ENCODE data around the gene SH3D19. TPM values are rescaled to one million over a fixed set of nuclear protein-coding genes. Genes with fewer than 3 reads are reported as not detected.
"Not testable (repeated sequence)": the region's sequence is repeated elsewhere in the genome, so short reads cannot be mapped to it uniquely, and the experiment has no call there.

The SH3D19 gene
- total RNA-seq, 1 donor from 2014 or later, result 66.5 TPM

DNA sequence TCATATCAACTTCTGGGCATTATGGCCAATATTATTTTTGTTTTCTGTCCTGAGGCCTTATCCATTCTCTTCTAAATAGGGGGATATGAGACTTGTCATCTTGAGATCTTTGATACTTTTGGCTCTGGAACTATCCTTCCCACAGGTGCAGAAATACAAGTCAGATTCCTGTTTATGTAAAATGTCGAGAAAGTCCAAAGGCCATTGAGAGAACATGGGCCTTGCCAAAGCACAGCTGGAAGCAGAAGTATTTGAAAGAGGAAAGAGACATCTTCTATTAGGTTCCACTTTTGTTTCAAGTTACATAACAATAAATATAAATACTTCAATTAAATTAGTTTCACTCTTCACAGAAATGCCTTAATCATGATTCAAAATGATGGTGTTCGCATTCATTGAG is 69.3 kb downstream of the SH3D19 start:
- Mint-ChIP-seq H3K27ac (ENCODE audit: unreplicated experiment) (no peak overlapping the region), H3K9me3 (ENCODE audit: unreplicated experiment) (peaks cover 1% of the 10 kb centered on the region), H3K4me1 (ENCODE audit: low read depth, unreplicated experiment) (peaks cover 3% of the 10 kb centered on the region), H3K36me3 (ENCODE audit: low read depth, unreplicated experiment) (peaks cover 9% of the 10 kb centered on the region), H3K4me3 (ENCODE audit: unreplicated experiment) (no peak overlapping the region), H3K27me3 (ENCODE audit: low read depth, unreplicated experiment) (no peaks in the 10 kb centered on the region)
- TF ChIP-seq, protein P1, sequence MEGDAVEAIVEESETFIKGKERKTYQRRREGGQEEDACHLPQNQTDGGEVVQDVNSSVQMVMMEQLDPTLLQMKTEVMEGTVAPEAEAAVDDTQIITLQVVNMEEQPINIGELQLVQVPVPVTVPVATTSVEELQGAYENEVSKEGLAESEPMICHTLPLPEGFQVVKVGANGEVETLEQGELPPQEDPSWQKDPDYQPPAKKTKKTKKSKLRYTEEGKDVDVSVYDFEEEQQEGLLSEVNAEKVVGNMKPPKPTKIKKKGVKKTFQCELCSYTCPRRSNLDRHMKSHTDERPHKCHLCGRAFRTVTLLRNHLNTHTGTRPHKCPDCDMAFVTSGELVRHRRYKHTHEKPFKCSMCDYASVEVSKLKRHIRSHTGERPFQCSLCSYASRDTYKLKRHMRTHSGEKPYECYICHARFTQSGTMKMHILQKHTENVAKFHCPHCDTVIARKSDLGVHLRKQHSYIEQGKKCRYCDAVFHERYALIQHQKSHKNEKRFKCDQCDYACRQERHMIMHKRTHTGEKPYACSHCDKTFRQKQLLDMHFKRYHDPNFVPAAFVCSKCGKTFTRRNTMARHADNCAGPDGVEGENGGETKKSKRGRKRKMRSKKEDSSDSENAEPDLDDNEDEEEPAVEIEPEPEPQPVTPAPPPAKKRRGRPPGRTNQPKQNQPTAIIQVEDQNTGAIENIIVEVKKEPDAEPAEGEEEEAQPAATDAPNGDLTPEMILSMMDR (IDR thresholded peaks at IDR 0.05; ENCODE audit: insufficient read depth, low read depth, low read length), result no peak
- TF ChIP-seq EZH2 (IDR thresholded peaks at IDR 0.05; ENCODE audit: insufficient read depth, low read length), result no peak
- no peaks in the 10 kb centered on the region for H3K27me3 ChIP-seq (ENCODE audit: insufficient read depth, low read length)
- peaks cover 3% of the 10 kb centered on the region for H3K79me2 ChIP-seq (ENCODE audit: insufficient read depth, low read length)
- H3K9ac ChIP-seq (ENCODE audit: low read length), result no peak overlapping the region
- H4K20me1 ChIP-seq (ENCODE audit: insufficient read depth, low read length), result no peaks in the 10 kb centered on the region
- no peak overlapping the region for H3K4me2 ChIP-seq (ENCODE audit: low read length)
- H3K36me3 ChIP-seq (ENCODE audit: insufficient read depth, low read length), result no peaks in the 10 kb centered on the region
- no peaks in the 10 kb centered on the region for H3K4me1 ChIP-seq (ENCODE audit: insufficient read depth, low read length)
- DNase-seq (ENCODE audit: low read depth) (no peak), FAIRE-seq (no peak)
- no peak overlapping the region for H3K27ac ChIP-seq (ENCODE audit: low read depth, low read length)
- H3K4me3 ChIP-seq (ENCODE audit: insufficient read depth, low read depth, low read length), result no peak overlapping the region
- no peaks in the 10 kb centered on the region for H3K9me3 ChIP-seq (ENCODE audit: insufficient read depth, low read depth, low read length)
- no peak overlapping the region for H2AFZ ChIP-seq (ENCODE audit: low read depth, low read length)

DNA sequence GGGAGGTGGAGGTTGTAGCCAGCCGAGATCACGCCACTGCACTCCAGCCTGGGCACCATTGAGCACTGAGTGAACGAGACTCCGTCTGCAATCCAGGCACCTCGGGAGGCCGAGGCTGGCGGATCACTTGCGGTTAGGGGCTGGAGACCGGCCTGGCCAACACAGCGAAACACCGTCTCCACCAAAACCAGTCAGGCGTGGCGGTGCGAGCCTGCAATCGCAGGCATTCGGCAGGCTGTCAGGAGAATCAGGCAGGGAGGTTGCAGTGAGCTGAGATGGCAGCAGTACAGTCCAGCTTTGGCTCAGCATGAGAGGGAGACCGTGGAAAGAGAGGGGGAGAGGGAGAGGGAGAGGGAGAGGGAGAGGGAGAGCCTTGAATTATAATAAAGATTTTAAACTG is 69.7 kb downstream of the SH3D19 start:
- not testable (repeated sequence) for H3K27ac ChIP-seq (ENCODE audit: low read depth, low read length); H3K27me3 Mint-ChIP-seq (ENCODE audit: low read depth, unreplicated experiment); H3K79me2 ChIP-seq (ENCODE audit: insufficient read depth, low read length); H2AFZ ChIP-seq (ENCODE audit: low read depth, low read length); H3K36me3 Mint-ChIP-seq (ENCODE audit: low read depth, unreplicated experiment); H3K27me3 ChIP-seq (ENCODE audit: insufficient read depth, low read length); H3K4me2 ChIP-seq (ENCODE audit: low read length); H3K4me3 ChIP-seq (ENCODE audit: insufficient read depth, low read depth, low read length); H4K20me1 ChIP-seq (ENCODE audit: insufficient read depth, low read length); H3K9ac ChIP-seq (ENCODE audit: low read length); FAIRE-seq; H3K36me3 ChIP-seq (ENCODE audit: insufficient read depth, low read length); H3K4me1 ChIP-seq (ENCODE audit: insufficient read depth, low read length); H3K9me3 ChIP-seq (ENCODE audit: insufficient read depth, low read depth, low read length); DNase-seq (ENCODE audit: low read depth); H3K9me3 Mint-ChIP-seq (ENCODE audit: unreplicated experiment); H3K4me1 Mint-ChIP-seq (ENCODE audit: low read depth, unreplicated experiment); H3K27ac Mint-ChIP-seq (ENCODE audit: unreplicated experiment)
- H3K4me3 Mint-ChIP-seq (ENCODE audit: unreplicated experiment), result peak overlapping the region; percentile 60

DNA sequence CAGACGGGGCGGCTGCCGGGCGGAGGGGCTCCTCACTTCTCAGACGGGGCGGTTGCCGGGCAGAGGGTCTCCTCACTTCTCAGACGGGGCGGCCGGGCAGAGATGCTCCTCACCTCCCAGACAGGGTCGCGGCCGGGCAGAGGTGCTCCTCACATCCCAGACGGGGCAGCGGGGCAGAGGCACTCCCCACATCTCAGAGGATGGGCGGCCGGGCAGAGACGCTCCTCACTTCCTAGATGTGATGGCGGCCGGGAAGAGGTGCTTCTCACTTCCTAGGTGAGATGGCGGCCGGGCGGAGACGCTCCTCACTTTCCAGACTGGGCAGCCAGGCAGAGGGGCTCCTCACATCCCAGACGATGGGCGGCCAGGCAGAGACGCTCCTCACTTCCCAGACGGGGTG is 70.2 kb downstream of the SH3D19 start:
- not testable (repeated sequence) for FAIRE-seq; H3K27ac Mint-ChIP-seq (ENCODE audit: unreplicated experiment)

More for the DNA sequence above, 70.2 kb downstream of the SH3D19 start:
- H3K9me3 ChIP-seq (ENCODE audit: insufficient read depth, low read depth, low read length); H4K20me1 ChIP-seq (ENCODE audit: insufficient read depth, low read length); H3K4me3 Mint-ChIP-seq (ENCODE audit: unreplicated experiment); H3K36me3 Mint-ChIP-seq (ENCODE audit: low read depth, unreplicated experiment); H3K27me3 Mint-ChIP-seq (ENCODE audit: low read depth, unreplicated experiment); H2AFZ ChIP-seq (ENCODE audit: low read depth, low read length); H3K27me3 ChIP-seq (ENCODE audit: insufficient read depth, low read length); H3K9ac ChIP-seq (ENCODE audit: low read length); H3K4me1 Mint-ChIP-seq (ENCODE audit: low read depth, unreplicated experiment); H3K4me2 ChIP-seq (ENCODE audit: low read length); H3K4me1 ChIP-seq (ENCODE audit: insufficient read depth, low read length); H3K9me3 Mint-ChIP-seq (ENCODE audit: unreplicated experiment); DNase-seq (ENCODE audit: low read depth); H3K79me2 ChIP-seq (ENCODE audit: insufficient read depth, low read length); H3K27ac ChIP-seq (ENCODE audit: low read depth, low read length); H3K36me3 ChIP-seq (ENCODE audit: insufficient read depth, low read length); H3K4me3 ChIP-seq (ENCODE audit: insufficient read depth, low read depth, low read length): not testable (repeated sequence)
